VCaP (cell line): ENCODE data around the gene LONP2.
A peak's percentile ranks its signal among the peaks of the same experiment; 100 is the strongest.
"Not testable (repeated sequence)": the region's sequence is repeated elsewhere in the genome, so short reads cannot be mapped to it uniquely, and the experiment has no call there.

Experiments
- H3K27ac ChIP-seq: fragments of 450-650 bp; 2 replicates; pipeline ENCODE4 v1.5.1; 2017
- CTCF ChIP-seq: fragments of 450-650 bp; conservative IDR thresholded peaks from 2 replicates; pipeline ENCODE4 v1.5.1; 2017; ENCODE audit warnings: mild to moderate bottlenecking, moderate library complexity

LONP2 gene

DNA sequence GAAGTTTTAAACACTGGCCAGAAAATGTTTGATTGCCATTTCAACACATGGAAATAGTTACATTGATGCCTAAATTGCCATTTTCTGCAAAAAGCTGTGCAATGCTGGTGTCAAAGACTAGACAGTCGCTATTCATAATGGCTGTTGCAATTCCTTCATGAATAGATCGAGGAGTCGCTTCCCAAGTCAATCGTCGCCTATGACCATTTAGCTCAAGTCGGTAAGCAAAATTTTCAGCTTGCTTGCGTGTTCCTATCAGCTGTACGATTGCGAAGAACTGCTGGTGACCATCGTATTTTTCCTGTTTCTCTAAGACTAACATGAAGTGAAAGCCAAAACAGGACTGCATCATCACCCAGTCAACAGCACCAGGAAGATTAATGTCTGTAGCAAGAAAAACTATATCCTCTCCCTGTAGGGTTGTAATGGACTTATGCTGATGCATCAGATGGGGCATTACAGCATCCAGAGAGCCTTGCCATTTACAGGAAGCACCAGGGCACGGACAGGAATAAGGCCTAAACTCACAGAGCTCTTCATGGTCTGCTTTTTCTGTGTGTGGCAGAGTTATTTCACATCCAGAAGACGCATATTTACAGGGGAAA lies 117.5 kb downstream of the LONP2 start:
- TF ChIP-seq CTCF: no peak
- H3K27ac ChIP-seq: no peak overlapping the region

- H3K27ac ChIP-seq: peak overlapping the region; percentile 81
- no peak for TF ChIP-seq CTCF
These were observed 121.0 kb downstream of the LONP2 start for GRCh38 chr16:48365025-48365600.

DNA sequence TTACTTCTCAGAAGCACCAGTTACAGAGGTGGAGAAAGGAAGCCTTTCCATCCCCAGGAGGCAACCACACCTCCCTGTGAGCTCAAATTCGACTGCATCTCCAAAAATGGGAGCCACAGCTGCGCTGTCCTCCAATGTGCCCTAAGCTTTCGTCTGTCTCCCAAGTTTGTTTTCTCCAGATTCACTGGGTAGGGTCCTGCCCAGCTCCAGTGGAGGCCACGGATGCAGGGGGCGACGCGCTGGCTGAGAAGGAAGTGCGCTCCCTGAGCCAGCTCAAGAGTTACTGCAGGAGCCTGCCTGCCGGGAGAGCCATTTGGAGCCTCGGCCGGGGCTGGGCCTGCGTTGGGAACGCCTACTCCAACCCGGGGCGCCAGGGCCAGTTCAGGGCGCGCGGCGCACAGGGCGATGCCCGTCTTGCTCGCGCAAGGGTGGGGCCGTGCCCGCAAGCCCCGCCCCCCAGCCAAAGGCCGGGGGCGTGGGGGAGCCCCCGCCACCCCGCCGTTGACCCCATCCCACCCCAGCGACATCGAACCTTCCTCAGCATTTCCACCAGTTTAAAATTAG lies 121.6 kb downstream of the LONP2 start:
- peak overlapping the region; percentile 81 for H3K27ac ChIP-seq
- no peak for TF ChIP-seq CTCF

- TF ChIP-seq CTCF: no peak
- H3K27ac ChIP-seq: peak overlapping the region; percentile 81
These were observed 122.3 kb downstream of the LONP2 start for GRCh38 chr16:48366165-48367093.

GRCh38 chr16:48367441-48368049 lies 123.4 kb downstream of the LONP2 start:
- TF ChIP-seq CTCF: no peak
- H3K27ac ChIP-seq: peak overlapping the region; percentile 81; the same call in 1 of the 2 replicates

GRCh38 chr16:48369765-48370164 lies 125.7 kb downstream of the LONP2 start:
- no peak overlapping the region for H3K27ac ChIP-seq
- TF ChIP-seq CTCF: no peak

- no peak overlapping the region for H3K27ac ChIP-seq
- no peak for TF ChIP-seq CTCF
These were observed 126.1 kb downstream of the LONP2 start for GRCh38 chr16:48370229-48370628.

DNA sequence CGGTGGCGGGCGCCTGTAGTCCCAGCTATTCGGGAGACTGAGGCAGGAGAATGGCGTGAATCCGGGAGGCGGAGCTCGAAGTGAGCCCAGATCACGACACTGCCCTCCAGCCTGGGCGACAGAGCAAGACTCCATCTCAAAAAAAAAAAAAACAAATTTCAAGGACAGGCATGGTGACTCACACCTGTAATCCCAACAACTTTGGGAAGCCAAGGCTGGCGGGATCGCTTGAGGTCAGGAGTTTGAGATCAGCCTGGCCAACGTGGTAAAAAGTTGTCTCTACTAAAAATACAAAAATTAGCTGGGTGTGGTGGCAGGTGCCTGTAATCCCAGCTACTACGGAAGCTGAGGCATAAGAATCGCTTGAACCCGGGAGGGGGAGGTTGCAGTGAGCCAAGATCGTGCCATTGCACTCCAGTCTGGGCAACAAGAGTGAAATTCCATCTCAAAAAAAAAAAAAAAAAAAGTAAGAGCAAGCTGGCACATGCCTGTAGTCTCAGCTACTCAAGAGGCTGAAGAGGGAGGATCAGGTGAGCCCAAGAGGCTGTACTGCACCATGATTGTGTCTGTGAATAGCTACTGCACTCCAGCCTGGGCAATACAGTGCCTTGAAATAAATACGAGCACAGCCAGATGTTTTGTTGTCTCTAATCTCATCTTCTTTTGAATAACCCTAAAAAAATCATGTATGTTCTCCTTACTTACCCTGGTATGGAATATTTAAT lies 126.7 kb downstream of the LONP2 start:
- not testable (repeated sequence) for H3K27ac ChIP-seq
